NCI-H1417 (cell line): ENCODE data around the gene LRRC75B.
A peak's percentile ranks its signal among the peaks of the same experiment; 100 is the strongest.

Experiments
- DNase-seq, 3 experiments: peaks; one replicate each; lab custom pipeline; 2025; lab: John Stamatoyannopoulos, UW

Gene LRRC75B

GRCh38 chr22:24585461-24585860 is 7.4 kb downstream of the LRRC75B start:
- no peak for DNase-seq

GRCh38 chr22:24584871-24585411 is 7.9 kb downstream of the LRRC75B start:
- DNase-seq, result no peak

- no peak for DNase-seq
These were observed 8.6 kb downstream of the LRRC75B start for GRCh38 chr22:24584166-24584790.

GRCh38 chr22:24583221-24584165 is 9.4 kb downstream of the LRRC75B start:
- peak in 2 of 3 experiments; percentile 67 to 75 for DNase-seq

DNA sequence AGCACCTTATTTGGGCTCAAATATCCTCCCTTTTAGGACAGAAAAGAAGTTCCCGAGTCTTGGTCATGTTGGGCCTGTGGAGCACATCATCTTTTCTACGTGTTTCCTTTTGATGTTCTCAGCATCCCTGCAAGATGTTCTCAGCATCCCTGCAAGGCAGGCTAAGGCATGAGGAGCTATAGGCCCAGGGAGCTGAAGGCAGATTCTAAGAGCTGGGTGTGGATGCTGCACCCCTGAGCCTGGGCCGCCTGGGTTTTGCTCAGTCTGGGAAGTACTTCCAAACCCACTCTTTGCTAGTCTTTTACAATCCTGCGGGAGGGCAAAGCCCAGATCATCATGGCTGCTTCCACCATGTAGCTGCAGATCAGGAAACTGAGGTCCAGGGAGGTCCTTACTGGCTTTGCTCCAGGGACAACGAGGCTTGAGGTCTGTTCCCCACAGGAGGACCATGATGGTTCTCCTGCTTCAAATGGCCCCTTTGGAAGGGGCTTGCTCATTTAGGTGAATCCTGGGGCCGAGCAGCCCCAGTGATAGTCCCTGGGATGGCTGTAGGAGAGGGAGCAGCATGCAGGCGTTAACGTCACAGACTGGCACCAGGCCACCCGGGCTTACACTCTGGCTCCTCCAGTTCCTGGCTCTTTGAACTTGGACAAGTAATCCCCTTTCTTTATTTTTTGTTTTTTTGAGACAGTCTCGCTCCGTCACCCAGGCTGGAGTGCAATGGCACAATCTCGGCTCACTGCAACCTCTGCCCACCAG is 10.6 kb downstream of the LRRC75B start:
- no peak for DNase-seq

DNA sequence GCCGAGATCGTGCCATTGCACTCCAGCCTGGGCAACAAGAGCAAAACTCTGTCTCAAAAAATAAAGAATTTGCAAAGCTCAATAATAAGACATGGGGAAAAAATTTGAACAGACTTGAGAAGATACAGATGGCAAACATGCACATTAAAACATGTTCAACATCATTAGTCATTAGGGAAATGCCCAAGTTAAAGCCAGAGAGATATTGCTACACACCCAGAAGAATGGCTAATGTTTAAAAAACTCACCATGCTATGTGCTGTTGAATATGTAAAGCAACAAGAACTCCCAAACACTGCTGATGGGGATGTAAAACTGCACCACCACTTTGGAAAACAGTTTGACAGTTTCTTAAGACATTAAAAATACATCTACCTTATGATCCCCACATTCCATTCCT is 12.6 kb downstream of the LRRC75B start:
- DNase-seq, result no peak

DNA sequence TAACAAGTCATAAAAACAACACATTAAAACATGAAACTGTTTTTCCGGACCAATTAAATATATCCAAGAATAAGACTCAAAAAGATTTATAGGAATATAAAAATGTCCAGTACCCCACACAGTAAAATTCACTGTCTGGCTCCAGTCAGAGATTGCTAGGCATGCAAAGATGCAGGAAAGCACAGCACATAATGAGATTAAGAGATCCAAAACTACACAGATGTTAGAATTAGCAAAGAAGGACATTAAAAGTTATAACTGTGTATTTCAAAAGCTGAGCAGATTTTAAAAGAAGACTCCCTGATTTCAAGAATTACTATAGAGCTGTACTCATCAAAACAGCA is 13.6 kb downstream of the LRRC75B start:
- DNase-seq, result no peak

- DNase-seq, result peak in 1 of 3 experiments; percentile 2
These were observed 14.3 kb downstream of the LRRC75B start for GRCh38 chr22:24578355-24579257.

DNA sequence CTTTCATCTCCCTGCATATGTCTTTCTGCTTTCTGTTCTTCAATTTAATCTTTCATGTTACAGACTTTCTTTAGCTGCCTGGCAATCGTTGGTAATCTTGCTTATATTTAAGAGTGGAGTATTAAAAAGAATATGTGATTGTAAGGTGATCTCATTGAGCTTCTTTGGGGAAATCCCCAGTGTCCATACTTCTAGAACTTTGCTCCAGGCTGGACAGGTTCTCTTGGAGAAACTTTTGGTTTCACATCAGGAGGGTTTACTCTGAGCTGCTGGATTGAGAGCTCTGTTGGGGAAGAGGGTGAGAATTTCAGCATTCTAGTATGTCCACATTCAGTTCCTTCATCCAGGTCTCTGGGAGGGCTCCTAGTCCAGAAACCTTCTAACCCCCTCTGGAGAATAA is 16.1 kb downstream of the LRRC75B start:
- no peak for DNase-seq

- DNase-seq, result no peak
These were observed 21.6 kb downstream of the LRRC75B start for GRCh38 chr22:24571266-24571665.

GRCh38 chr22:24567668-24568067 is 25.2 kb downstream of the LRRC75B start:
- no peak for DNase-seq

- DNase-seq, result peak in 1 of 3 experiments; percentile 48
These were observed 25.9 kb downstream of the LRRC75B start for GRCh38 chr22:24566899-24567511.

- no peak for DNase-seq
These were observed 27.8 kb downstream of the LRRC75B start for GRCh38 chr22:24565077-24565476.

DNA sequence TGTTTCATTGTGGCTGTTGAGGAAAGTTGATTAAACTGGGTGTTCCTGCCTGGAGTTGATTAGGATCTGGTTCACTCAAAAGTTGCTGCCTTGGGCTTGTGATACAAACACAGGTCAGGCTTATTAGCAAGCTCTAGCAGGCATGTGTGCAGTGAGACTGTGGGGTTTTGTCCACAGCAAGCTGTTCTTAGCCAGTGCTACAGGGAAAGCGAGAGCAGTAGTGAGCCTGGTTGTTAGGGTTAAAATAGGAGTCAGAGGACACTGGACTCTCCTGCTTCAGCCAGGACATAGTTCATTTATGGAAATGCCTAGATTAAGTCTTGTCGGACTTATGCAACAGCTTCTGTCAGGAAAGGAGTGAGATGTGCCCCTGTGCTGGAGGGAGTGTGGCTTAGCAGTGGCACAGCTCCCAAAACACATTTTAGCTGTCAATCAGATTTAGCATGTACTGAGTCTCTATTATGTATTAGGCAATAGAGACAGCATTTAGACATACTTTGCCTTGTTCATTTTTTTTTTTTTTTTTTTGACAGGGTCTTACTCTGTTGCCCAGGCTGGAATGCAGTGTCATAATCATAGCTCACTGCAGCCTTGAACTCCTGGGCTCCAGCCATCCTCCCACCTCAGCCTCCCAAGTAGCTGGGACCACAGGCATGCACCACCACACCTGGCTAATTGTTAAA is 28.4 kb downstream of the LRRC75B start:
- DNase-seq, result no peak

- no peak for DNase-seq
These were observed 29.6 kb downstream of the LRRC75B start for GRCh38 chr22:24563246-24563645.

DNA sequence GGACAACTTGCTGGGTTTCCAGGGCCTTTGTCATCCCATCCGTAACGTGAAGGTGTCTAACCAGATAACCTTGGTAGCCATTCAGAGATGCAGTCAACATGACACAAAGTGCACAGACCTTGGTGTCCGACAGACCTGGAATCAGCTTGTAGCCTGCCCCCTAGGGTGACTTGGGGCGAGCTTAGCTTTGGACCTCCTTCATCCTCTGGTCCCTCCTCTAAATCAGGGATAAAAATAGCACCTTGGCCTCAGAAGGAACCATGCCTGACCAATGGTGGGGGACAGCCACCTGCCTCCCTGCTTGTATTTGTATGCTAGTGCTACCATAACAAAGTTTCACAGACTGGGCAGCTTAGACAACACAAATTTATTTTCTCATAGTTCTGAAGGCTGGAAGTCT is 33.4 kb downstream of the LRRC75B start:
- DNase-seq, result no peak

GRCh38 chr22:24555165-24556039 is 37.5 kb downstream of the LRRC75B start, which contains the start of gene SNRPD3:
SNRPD3 (plus strand) TSS chr22:24555999; CDS start chr22:24557675, 1,676 bp downstream.
- DNase-seq, result peak; percentile 95 to 98 (median 95)

- no peak for DNase-seq
These were observed 38.3 kb downstream of the LRRC75B start, which contains the start of gene GUCD1 for GRCh38 chr22:24554313-24555164. GUCD1 (minus strand) TSS chr22:24555138; CDS start chr22:24554991, 147 bp downstream.
